H9 (cell line): ENCODE results near the gene CCL21. TPM values are rescaled to one million over a fixed set of nuclear protein-coding genes. Genes with fewer than 3 reads are reported as not detected.
A peak's percentile ranks its signal among the peaks of the same experiment; 100 is the strongest.

Experiments
- DNase-seq: peaks from one replicate; pipeline ENCODE4 v3.0.0-alpha.2; 2017
- H2AFZ ChIP-seq: one replicate; pipeline ENCODE4 v1.6.1; 2013; ENCODE audit warnings: mild to moderate bottlenecking, low read length, control low read depth, moderate library complexity
- H2AK5ac ChIP-seq: 2 replicates; pipeline ENCODE4 v1.6.1; 2013; ENCODE audit warnings: low read length, control low read depth, mixed read lengths; ENCODE audit not compliant: insufficient read length
- H2BK120ac ChIP-seq: one replicate; pipeline ENCODE4 v1.6.1; 2013; ENCODE audit warnings: low read depth, mild to moderate bottlenecking, low read length, control low read depth, inconsistent platforms; ENCODE audit not compliant: poor library complexity, severe bottlenecking
- H2BK12ac ChIP-seq: 2 replicates; pipeline ENCODE4 v1.6.1; 2013; ENCODE audit warnings: low read length, control low read depth, mixed read lengths, low read depth; ENCODE audit not compliant: insufficient read length
- H2BK15ac ChIP-seq: 2 replicates; pipeline ENCODE4 v1.6.1; 2013; ENCODE audit warnings: low read depth, low read length, control low read depth
- H2BK20ac ChIP-seq: one replicate; pipeline ENCODE4 v1.6.1; 2013; ENCODE audit warnings: low read depth, mild to moderate bottlenecking, low read length, control low read depth, inconsistent platforms; ENCODE audit not compliant: poor library complexity, severe bottlenecking
- H2BK5ac ChIP-seq: 2 replicates; pipeline ENCODE4 v1.6.1; 2013; ENCODE audit warnings: low read length, control low read depth, mixed read lengths; ENCODE audit not compliant: insufficient read length
- H3K14ac ChIP-seq: 2 replicates; pipeline ENCODE4 v1.6.1; 2013; ENCODE audit warnings: low read length, control low read depth; ENCODE audit not compliant: insufficient read depth
- H3K18ac ChIP-seq: 2 replicates; pipeline ENCODE4 v1.6.1; 2013; ENCODE audit warnings: low read depth, mild to moderate bottlenecking, mixed read lengths, low read length, control low read depth; ENCODE audit not compliant: insufficient read length
- H3K23ac ChIP-seq: 2 replicates; pipeline ENCODE4 v1.6.1; 2013; ENCODE audit warnings: low read length, control low read depth, mixed read lengths, low read depth; ENCODE audit not compliant: insufficient read length
- H3K23me2 ChIP-seq: 2 replicates; pipeline ENCODE4 v1.6.1; 2013; ENCODE audit warnings: low read depth, mild to moderate bottlenecking, mixed read lengths, low read length, control low read depth; ENCODE audit not compliant: insufficient read length, poor library complexity, severe bottlenecking
- H3K27ac ChIP-seq: 2 replicates; pipeline ENCODE4 v1.5.1; 2013; ENCODE audit warnings: low read length, control low read depth, mixed read lengths, low read depth; ENCODE audit not compliant: insufficient read length
- H3K27me3 ChIP-seq: 2 replicates; pipeline ENCODE4 v1.6.1; 2013; ENCODE audit warnings: low read length, control low read depth, inconsistent platforms; ENCODE audit not compliant: insufficient read depth
- H3K4ac ChIP-seq: 2 replicates; pipeline ENCODE4 v1.6.1; 2013; ENCODE audit warnings: low read depth, mild to moderate bottlenecking, control low read depth, inconsistent platforms, low read length, moderate library complexity
- H3K4me1 ChIP-seq: 2 replicates; pipeline ENCODE4 v1.6.1; 2013; ENCODE audit warnings: low read length, control low read depth, inconsistent platforms; ENCODE audit not compliant: insufficient read depth
- H3K4me2 ChIP-seq: 2 replicates; pipeline ENCODE4 v1.6.1; 2013; ENCODE audit warnings: low read length, control low read depth, mixed read lengths; ENCODE audit not compliant: insufficient read length, insufficient read depth
- H3K56ac ChIP-seq: 2 replicates; pipeline ENCODE4 v1.6.1; 2013; ENCODE audit warnings: low read depth, mild to moderate bottlenecking, mixed read lengths, low read length, control low read depth; ENCODE audit not compliant: insufficient read length
- H3K79me1 ChIP-seq: 2 replicates; pipeline ENCODE4 v1.6.1; 2013; ENCODE audit warnings: low read depth, mild to moderate bottlenecking, moderate library complexity, low read length, control low read depth, inconsistent platforms; ENCODE audit not compliant: insufficient read depth, poor library complexity, severe bottlenecking
- H3K79me2 ChIP-seq: 2 replicates; pipeline ENCODE4 v1.6.1; 2013; ENCODE audit warnings: low read length, control low read depth, inconsistent platforms; ENCODE audit not compliant: insufficient read depth
- H3K9ac ChIP-seq: 2 replicates; pipeline ENCODE4 v1.6.1; 2013; ENCODE audit warnings: low read length, control low read depth, mixed read lengths; ENCODE audit not compliant: insufficient read length; ENCODE audit errors: extremely low read depth
- H3K9me3 ChIP-seq: one replicate; pipeline ENCODE4 v1.6.1; 2013; ENCODE audit warnings: low read depth, low read length, inconsistent platforms; ENCODE audit not compliant: control insufficient read depth
- H3T11ph ChIP-seq: one replicate; pipeline ENCODE4 v1.6.1; 2013; ENCODE audit warnings: mild to moderate bottlenecking, low read length, control low read depth, inconsistent platforms
- H4K20me1 ChIP-seq: one replicate; pipeline ENCODE4 v1.6.1; 2013; ENCODE audit not compliant: control insufficient read depth, insufficient read length, insufficient read depth
- H4K5ac ChIP-seq: 2 replicates; pipeline ENCODE4 v1.6.1; 2013; ENCODE audit warnings: low read depth, mild to moderate bottlenecking, mixed read lengths, low read length, control low read depth; ENCODE audit not compliant: insufficient read length
- H4K8ac ChIP-seq: replicated peaks from 2 replicates; pipeline ENCODE4 v1.6.1; 2013; ENCODE audit warnings: low read length, control low read depth, mixed read lengths, low read depth; ENCODE audit not compliant: insufficient read length
- H4K91ac ChIP-seq: 2 replicates; pipeline ENCODE4 v1.6.1; 2013; ENCODE audit warnings: low read depth, mild to moderate bottlenecking, moderate library complexity, mixed read lengths, low read length, control low read depth; ENCODE audit not compliant: insufficient read length
- H3K27ac Mint-ChIP-seq, 3 experiments: 2 replicates in 2 of 3; 3 replicates in 1 of 3; pipeline ENCODE4 v1.8.0; 2020 to 2021; ENCODE audit warnings: mixed read lengths in 3 of 3, mild to moderate bottlenecking in 1 of 3, moderate library complexity in 1 of 3
- H3K27me3 Mint-ChIP-seq: 2 replicates; pipeline ENCODE4 v1.8.0; 2021; ENCODE audit warnings: low read depth, mild to moderate bottlenecking, moderate library complexity, mixed read lengths
- H3K36me3 Mint-ChIP-seq, 3 experiments: 2 replicates in 2 of 3; 3 replicates in 1 of 3; pipeline ENCODE4 v1.8.0; 2020 to 2021; ENCODE audit warnings: low read depth in 3 of 3, mixed read lengths in 3 of 3; ENCODE audit not compliant: insufficient read depth in 1 of 3
- H3K4me1 Mint-ChIP-seq, 2 experiments: 2 replicates each; pipeline ENCODE4 v1.8.0; 2020; ENCODE audit warnings: mixed read lengths in 2 of 2
- H3K4me3 Mint-ChIP-seq, 2 experiments: 2 replicates in 1 of 2; 3 replicates in 1 of 2; pipeline ENCODE4 v1.8.0; 2020 to 2021; ENCODE audit warnings: mild to moderate bottlenecking in 2 of 2, mixed read lengths in 2 of 2, moderate library complexity in 1 of 2
- H3K9me3 Mint-ChIP-seq, 2 experiments: 2 replicates in 1 of 2; 3 replicates in 1 of 2; pipeline ENCODE4 v1.8.0; 2020; ENCODE audit warnings: mild to moderate bottlenecking in 2 of 2, mixed read lengths in 2 of 2, moderate library complexity in 1 of 2
- WGBS: extraction: QIAGEN DNeasy Blood & Tissue Kit; methylation state at CpG from one replicate; pipeline ENCODE4 v1.1.7; 2013; ENCODE audit warnings: missing lambda C conversion rate, low lambda C conversion rate, mixed read lengths; ENCODE audit not compliant: insufficient read length; ENCODE audit errors: extremely low coverage; 5-methylcytosine and 5-hydroxymethylcytosine counted together
- total RNA-seq: library from RNA; stranded (reverse); gene quantifications from 2 replicates; pipeline ENCODE4 v1.2.1, GENCODE V29; 2021
- TF ChIP-seq, protein P1 (sequence below): fragments of 200-600 bp; sonication (generic); conservative IDR thresholded peaks from 3 replicates; pipeline ENCODE4 v1.8.0; 2021; ENCODE audit warnings: antibody characterized with exemption, mild to moderate bottlenecking

CCL21 gene
- total RNA-seq, 1 experiment from 2014 or later, result not detected

DNA sequence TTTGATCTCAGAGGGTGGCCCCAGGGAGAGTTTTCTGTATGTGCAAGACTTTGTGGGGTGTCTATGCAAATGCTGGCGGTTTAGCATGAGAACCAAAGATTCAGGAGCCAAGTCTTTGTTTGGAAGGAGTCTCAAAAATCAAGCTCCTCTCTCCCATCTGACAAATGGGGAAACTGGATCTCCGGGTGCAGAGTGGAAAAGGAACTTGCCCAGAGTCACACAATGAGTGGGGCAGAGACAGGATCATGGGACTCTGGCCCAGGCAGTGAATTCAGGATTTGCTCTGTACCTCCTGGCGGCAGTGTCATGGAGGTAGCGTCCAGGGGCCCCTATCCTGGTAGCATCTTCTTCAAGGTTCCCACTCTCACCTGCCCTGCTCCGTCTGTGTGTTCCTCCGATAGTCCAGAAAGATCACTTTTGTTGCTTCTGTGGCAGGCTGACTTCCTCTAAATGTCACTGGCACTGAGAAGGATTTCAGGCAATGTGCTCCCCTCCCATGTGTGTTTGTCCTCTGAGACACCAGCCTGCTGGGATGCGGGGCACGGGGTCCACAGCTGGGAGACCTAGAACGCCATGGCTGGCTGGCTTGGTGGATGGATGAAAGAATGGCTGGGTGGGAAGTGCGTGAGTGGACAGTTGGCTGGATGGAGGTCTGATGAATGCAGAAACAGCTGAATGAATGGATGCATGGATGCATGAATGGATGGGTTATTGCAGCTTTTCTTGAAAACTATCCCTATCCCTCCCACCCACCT is 22.5 kb downstream of the CCL21 start:
- Mint-ChIP-seq H3K9me3 (no peaks in the 10 kb centered on the region), H3K36me3 (no peaks in the 10 kb centered on the region), H3K27me3 (no peaks in the 10 kb centered on the region; the same call in none of the 2 replicates), H3K4me1 (peaks cover 13 to 17% of the 10 kb centered on the region in 2 experiments), H3K4me3 (no peak overlapping the region), H3K27ac (peak overlapping the region in 2 of 3 experiments; percentile 6 to 95; a peak in 2 of 7 replicates)
- Histone ChIP-seq H3K27me3 (no peaks in the 10 kb centered on the region), H3K14ac (no peak overlapping the region), H3K27ac (no peak overlapping the region), H2BK5ac (no peak overlapping the region), H2BK120ac (no peak overlapping the region), H2BK12ac (no peak overlapping the region), H4K5ac (no peak overlapping the region), H3T11ph (no peak overlapping the region), H3K18ac (no peak overlapping the region), H3K79me1 (no peaks in the 10 kb centered on the region), H2BK20ac (no peak overlapping the region), H2AK5ac (no peak overlapping the region), H3K23me2 (no peaks in the 10 kb centered on the region), H2BK15ac (no peak overlapping the region), H3K56ac (no peak overlapping the region), H3K9me3 (no peaks in the 10 kb centered on the region), H3K79me2 (no peaks in the 10 kb centered on the region), H3K4me2 (no peak overlapping the region), H3K9ac (no peak overlapping the region), H4K20me1 (no peaks in the 10 kb centered on the region), H2AFZ (no peak overlapping the region), H3K4ac (no peak overlapping the region), H4K8ac (no peak overlapping the region), H3K23ac (no peak overlapping the region), H4K91ac (no peak overlapping the region), H3K4me1 (peaks cover 8% of the 10 kb centered on the region; the same call in 1 of the 2 replicates)
- TF ChIP-seq, protein P1, sequence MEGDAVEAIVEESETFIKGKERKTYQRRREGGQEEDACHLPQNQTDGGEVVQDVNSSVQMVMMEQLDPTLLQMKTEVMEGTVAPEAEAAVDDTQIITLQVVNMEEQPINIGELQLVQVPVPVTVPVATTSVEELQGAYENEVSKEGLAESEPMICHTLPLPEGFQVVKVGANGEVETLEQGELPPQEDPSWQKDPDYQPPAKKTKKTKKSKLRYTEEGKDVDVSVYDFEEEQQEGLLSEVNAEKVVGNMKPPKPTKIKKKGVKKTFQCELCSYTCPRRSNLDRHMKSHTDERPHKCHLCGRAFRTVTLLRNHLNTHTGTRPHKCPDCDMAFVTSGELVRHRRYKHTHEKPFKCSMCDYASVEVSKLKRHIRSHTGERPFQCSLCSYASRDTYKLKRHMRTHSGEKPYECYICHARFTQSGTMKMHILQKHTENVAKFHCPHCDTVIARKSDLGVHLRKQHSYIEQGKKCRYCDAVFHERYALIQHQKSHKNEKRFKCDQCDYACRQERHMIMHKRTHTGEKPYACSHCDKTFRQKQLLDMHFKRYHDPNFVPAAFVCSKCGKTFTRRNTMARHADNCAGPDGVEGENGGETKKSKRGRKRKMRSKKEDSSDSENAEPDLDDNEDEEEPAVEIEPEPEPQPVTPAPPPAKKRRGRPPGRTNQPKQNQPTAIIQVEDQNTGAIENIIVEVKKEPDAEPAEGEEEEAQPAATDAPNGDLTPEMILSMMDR, result no peak
- no peak for DNase-seq
- no CpG with 5 or more reads among the region's 10 CpGs for WGBS
